Cardiac muscle cell (in vitro differentiated cells and primary cell): ENCODE measurements around the gene FGD4. TPM values are rescaled to one million over a fixed set of nuclear protein-coding genes. Genes with fewer than 3 reads are reported as not detected.

Experiments
- DNase-seq, 2 donors: peaks; one replicate each; pipeline versions ENCODE4 v3.0.0 to v3.0.0-alpha.2; 2010 to 2017; ENCODE audit warnings: low read depth in 1 of 2, low spot score in 1 of 2
- H3K27ac ChIP-seq: fragments of 200-600 bp; sonication (generic); 2 replicates; pipeline ENCODE4 v1.5.1; 2016
- H3K27me3 ChIP-seq: fragments of 200-600 bp; sonication (generic); 2 replicates; pipeline ENCODE4 v1.6.0; 2016; ENCODE audit warnings: control low read depth
- H3K36me3 ChIP-seq: fragments of 200-600 bp; sonication (generic); 2 replicates; pipeline ENCODE4 v1.5.1; 2016; ENCODE audit warnings: control low read depth
- H3K4me1 ChIP-seq: fragments of 200-600 bp; sonication (generic); 2 replicates; pipeline ENCODE4 v1.8.1; 2017; ENCODE audit warnings: low read depth, mild to moderate bottlenecking, mixed run types
- H3K4me3 ChIP-seq: fragments of 200-600 bp; sonication (generic); 2 replicates; pipeline ENCODE4 v1.5.1; 2016; ENCODE audit warnings: mild to moderate bottlenecking
- H3K9me3 ChIP-seq: fragments of 200-600 bp; sonication (generic); 2 replicates; pipeline ENCODE4 v1.5.1; 2017; ENCODE audit warnings: low read depth, mild to moderate bottlenecking, control low read depth
- polyA plus RNA-seq: library from polyadenylated mRNA; unstranded; fragments of >200 nt; fragmentation: Nextera tagmentation; extraction: Ambion mirVana; gene quantifications from 2 replicates; pipeline ENCODE4 v1.2.1, GENCODE V29; 2016
- total RNA-seq: library from RNA; depleted of rRNA; stranded (reverse); fragments of >200 nt; gene quantifications from 2 replicates; pipeline ENCODE4 v1.2.3, GENCODE V29; 2016
- TF ChIP-seq, protein P1 (sequence below): IDR thresholded peaks from 2 replicates; pipeline ENCODE4 v1.5.1; 2012; ENCODE audit warnings: low read depth, mild to moderate bottlenecking, low read length

Gene FGD4
- total and polyA plus RNA-seq, 2 experiments from 2014 or later: 2.5 to 7.3 TPM

DNA sequence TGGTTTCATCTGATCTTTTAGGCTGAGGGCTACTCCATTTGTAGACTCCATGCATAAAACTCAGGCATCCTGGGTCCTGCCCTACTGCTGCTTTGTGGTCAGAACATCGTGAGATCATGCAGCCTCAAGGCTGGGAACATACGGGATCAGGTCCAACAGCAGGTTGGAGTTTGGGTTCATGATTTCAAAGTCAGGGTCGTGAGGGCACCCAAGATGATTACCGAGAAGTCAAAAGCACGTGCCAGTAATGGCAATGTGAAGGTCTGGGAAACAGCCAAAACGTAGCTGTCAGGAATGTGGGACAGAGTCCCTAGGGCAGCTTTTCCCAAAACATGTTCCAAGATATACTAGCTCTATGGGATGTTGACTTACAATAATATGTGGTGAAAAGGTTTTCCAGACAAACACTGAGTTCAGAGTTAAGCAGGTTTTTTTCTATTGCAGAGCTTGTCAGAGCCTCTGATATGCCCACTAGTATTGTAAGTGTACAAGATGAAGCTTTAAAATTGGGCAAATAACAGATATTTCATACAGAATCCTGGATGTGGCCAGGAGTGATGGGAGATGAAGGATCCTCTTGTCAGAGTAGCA is 149.4 kb downstream of the FGD4 start:
- Histone ChIP-seq H3K36me3 (no peaks in the 10 kb centered on the region), H3K27ac (peak overlapping the region; percentile 53), H3K4me1 (peaks cover 26% of the 10 kb centered on the region), H3K27me3 (no peaks in the 10 kb centered on the region), H3K9me3 (no peaks in the 10 kb centered on the region), H3K4me3 (no peak overlapping the region)
- peak in 1 of 2 donors; percentile 89 for DNase-seq
- TF ChIP-seq, protein P1, sequence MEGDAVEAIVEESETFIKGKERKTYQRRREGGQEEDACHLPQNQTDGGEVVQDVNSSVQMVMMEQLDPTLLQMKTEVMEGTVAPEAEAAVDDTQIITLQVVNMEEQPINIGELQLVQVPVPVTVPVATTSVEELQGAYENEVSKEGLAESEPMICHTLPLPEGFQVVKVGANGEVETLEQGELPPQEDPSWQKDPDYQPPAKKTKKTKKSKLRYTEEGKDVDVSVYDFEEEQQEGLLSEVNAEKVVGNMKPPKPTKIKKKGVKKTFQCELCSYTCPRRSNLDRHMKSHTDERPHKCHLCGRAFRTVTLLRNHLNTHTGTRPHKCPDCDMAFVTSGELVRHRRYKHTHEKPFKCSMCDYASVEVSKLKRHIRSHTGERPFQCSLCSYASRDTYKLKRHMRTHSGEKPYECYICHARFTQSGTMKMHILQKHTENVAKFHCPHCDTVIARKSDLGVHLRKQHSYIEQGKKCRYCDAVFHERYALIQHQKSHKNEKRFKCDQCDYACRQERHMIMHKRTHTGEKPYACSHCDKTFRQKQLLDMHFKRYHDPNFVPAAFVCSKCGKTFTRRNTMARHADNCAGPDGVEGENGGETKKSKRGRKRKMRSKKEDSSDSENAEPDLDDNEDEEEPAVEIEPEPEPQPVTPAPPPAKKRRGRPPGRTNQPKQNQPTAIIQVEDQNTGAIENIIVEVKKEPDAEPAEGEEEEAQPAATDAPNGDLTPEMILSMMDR: no peak

DNA sequence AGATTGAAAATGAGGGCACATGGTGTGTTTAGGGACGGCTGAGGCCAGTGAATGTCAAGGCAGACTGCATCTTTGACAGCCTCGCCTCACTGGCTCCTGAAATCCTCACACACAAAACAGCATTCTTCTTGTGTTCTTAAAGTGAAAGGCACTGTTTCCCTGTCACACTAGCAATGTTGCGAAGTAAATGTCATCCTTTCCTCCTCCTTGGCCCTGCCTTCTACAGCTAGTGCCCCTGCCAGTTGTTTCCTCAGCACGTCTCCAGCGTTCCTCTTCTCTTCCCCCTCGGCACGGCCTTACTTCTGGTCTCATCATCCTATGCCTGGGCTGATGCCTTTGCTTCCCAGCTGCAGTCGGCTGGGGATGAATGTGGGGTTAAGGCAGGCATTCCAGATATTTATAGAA is 150.3 kb downstream of the FGD4 start:
- Histone ChIP-seq H3K27ac (peak overlapping the region; percentile 53), H3K9me3 (no peaks in the 10 kb centered on the region), H3K27me3 (no peaks in the 10 kb centered on the region), H3K4me3 (no peak overlapping the region), H3K4me1 (peaks cover 26% of the 10 kb centered on the region), H3K36me3 (no peaks in the 10 kb centered on the region)
- DNase-seq: peak in 1 of 2 donors; percentile 64
- TF ChIP-seq, protein P1: no peak

DNA sequence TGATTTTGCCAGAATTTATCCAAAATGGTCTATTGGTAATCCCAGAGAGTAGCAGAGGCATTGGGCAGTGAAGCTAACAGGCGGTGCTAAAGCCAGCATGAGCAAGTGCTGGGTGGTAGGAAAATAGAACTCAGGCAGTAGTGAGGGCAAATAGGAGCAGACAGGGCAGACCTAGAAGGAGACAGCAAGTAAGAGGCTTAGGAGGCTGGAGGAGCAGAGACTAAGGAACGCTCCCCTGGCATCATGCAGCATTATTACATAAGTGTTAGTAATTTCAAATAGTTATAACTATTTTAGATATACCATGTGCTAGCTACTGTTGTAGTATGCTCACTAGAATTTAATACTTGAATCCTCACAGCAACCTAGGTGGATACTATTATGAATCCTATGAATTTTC is 151.7 kb downstream of the FGD4 start:
- no peaks in the 10 kb centered on the region for H3K36me3 ChIP-seq
- H3K27me3 ChIP-seq: no peaks in the 10 kb centered on the region
- H3K27ac ChIP-seq: no peak overlapping the region
- no peak for DNase-seq
- H3K4me3 ChIP-seq: no peak overlapping the region
- H3K4me1 ChIP-seq: peaks cover 16% of the 10 kb centered on the region
- TF ChIP-seq, protein P1: no peak
- H3K9me3 ChIP-seq: no peaks in the 10 kb centered on the region

DNA sequence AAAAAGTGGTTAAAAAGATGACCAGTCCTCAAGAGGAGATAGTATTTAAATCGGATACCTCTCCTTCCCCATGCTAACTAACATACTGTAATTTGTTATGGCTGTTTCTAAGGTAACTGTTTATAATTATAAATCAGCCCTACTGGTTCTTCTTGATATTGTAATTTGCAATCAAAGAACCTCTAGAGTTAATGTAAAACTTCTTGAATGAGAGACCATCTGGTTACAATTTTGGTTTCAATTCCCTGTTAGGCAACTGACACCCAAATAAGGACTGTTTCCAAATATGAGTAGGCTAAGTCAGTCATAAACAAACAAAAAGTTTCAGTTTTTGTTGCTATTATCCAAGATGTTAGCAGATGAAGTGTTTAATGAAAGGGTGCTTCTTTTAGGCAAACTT is 159.5 kb downstream of the FGD4 start:
- H3K36me3 ChIP-seq: no peaks in the 10 kb centered on the region
- TF ChIP-seq, protein P1: no peak
- H3K4me1 ChIP-seq: no peaks in the 10 kb centered on the region
- H3K27me3 ChIP-seq: no peaks in the 10 kb centered on the region
- DNase-seq: no peak
- H3K9me3 ChIP-seq: no peaks in the 10 kb centered on the region
- no peak overlapping the region for H3K27ac ChIP-seq
- no peak overlapping the region for H3K4me3 ChIP-seq

DNA sequence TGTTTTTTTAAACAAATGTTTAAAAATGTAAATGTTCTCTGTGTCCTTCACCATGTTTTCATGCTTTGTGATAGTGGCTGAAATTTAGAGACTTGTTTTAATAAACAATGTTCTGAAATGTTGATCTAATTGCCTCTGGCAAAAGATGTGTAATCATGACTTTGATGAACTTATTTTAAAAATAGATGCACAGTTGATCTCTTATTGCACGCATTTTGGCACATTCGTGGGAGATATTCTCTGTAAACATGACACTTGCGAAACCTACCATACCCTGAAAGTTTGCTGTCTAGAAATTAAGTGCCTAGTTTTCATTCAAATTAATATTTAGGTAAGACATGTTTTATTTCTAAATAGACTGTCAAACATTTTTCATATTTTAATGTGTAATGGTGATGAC is 160.1 kb downstream of the FGD4 start:
- DNase-seq: no peak
- H3K4me1 ChIP-seq: no peaks in the 10 kb centered on the region
- H3K27me3 ChIP-seq: no peaks in the 10 kb centered on the region
- TF ChIP-seq, protein P1: no peak
- no peaks in the 10 kb centered on the region for H3K36me3 ChIP-seq
- H3K4me3 ChIP-seq: no peak overlapping the region
- H3K9me3 ChIP-seq: no peaks in the 10 kb centered on the region
- H3K27ac ChIP-seq: no peak overlapping the region
